OCI-LY1 (cell line): ENCODE results near the gene MR1.

ENCODE experiments used
- CTCF ChIP-seq: fragments of 200-600 bp; sonication (generic), shearing (Covaris generic); IDR thresholded peaks from 2 replicates; pipeline ENCODE4 v1.5.1; 2017; ENCODE audit warnings: mild to moderate bottlenecking, antibody characterized with exemption, low read length, moderate library complexity, mixed read lengths
- EZH2 ChIP-seq: fragments of 200-600 bp; sonication (generic), shearing (Covaris generic); IDR thresholded peaks from 2 replicates; pipeline ENCODE4 v1.8.0; 2017; ENCODE audit warnings: borderline replicate concordance, mixed run types, mild to moderate bottlenecking, antibody characterized with exemption, low read length, moderate library complexity, mixed read lengths

- TF ChIP-seq CTCF (no peak), EZH2 (no peak)
Measured at GRCh38 chr1:181100934-181101333, 67.2 kb downstream of the MR1 start.
